Common myeloid progenitor, CD34-positive (primary cell): ENCODE results near the gene WWTR1.

Experiments
- CTCF ChIA-PET: fragments of 350-600 bp; sonication (Branson Sonifier 250); formaldehyde crosslinking; loops from one replicate; lab custom pipeline; 2021; ENCODE audit warnings: antibody characterized with exemption; lab: Charles Lee
- POLR2A ChIA-PET: fragments of 350-600 bp; sonication (Branson Sonifier 250); formaldehyde crosslinking; loops from one replicate; lab custom pipeline; 2021; ENCODE audit warnings: antibody characterized with exemption; lab: Charles Lee
- DNase-seq, 3 donors: peaks; one replicate each; pipeline versions ENCODE4 v3.0.0 to v3.0.0-alpha.2; 2013
- H3K27ac ChIP-seq, 2 experiments: 1 replicate in 1 of 2; 2 replicates in 1 of 2; pipeline ENCODE4 v1.7.0; 2013; ENCODE audit warnings: inconsistent platforms in 2 of 2, low read length in 2 of 2, mild to moderate bottlenecking in 2 of 2, low read depth in 1 of 2, moderate library complexity in 1 of 2; ENCODE audit not compliant: severe bottlenecking in 2 of 2, insufficient read depth in 1 of 2, poor library complexity in 1 of 2
- H3K27me3 ChIP-seq, 5 experiments: replicated peaks in 2 of 5; 1 replicate in 3 of 5; 2 replicates in 2 of 5; pipeline versions ENCODE4 v1.6.1 to v1.7.0; 2013; ENCODE audit warnings: low read length in 4 of 5, mild to moderate bottlenecking in 2 of 5, moderate library complexity in 2 of 5, inconsistent platforms in 1 of 5; ENCODE audit not compliant: insufficient read depth in 5 of 5, control insufficient read depth in 4 of 5
- H3K36me3 ChIP-seq, 4 experiments: 1 replicate in 2 of 4; 2 replicates in 2 of 4; pipeline versions ENCODE4 v1.6.1 to v1.7.0; 2013; ENCODE audit warnings: low read length in 3 of 4, control low read depth in 1 of 4, mild to moderate bottlenecking in 1 of 4; ENCODE audit not compliant: control insufficient read depth in 4 of 4, insufficient read depth in 4 of 4
- H3K4me1 ChIP-seq, 4 experiments: 1 replicate in 3 of 4; 2 replicates in 1 of 4; pipeline versions ENCODE4 v1.6.1 to v1.7.1; 2013; ENCODE audit warnings: low read length in 3 of 4, mild to moderate bottlenecking in 3 of 4, control low read depth in 1 of 4, inconsistent platforms in 1 of 4, moderate library complexity in 1 of 4; ENCODE audit not compliant: control insufficient read depth in 4 of 4, insufficient read depth in 4 of 4; ENCODE audit errors: control extremely low read depth in 1 of 4
- H3K4me3 ChIP-seq, 7 experiments: 1 replicate in 4 of 7; 2 replicates in 3 of 7; pipeline versions ENCODE4 v1.5.1 to v1.7.0; 2013; ENCODE audit warnings: mild to moderate bottlenecking in 7 of 7, low read length in 6 of 7, moderate library complexity in 6 of 7, inconsistent platforms in 2 of 7, low read depth in 2 of 7, control low read depth in 1 of 7; ENCODE audit not compliant: insufficient read depth in 4 of 7, control insufficient read depth in 1 of 7; ENCODE audit errors: extremely low read depth in 1 of 7
- H3K9me3 ChIP-seq, 5 experiments: 1 replicate in 4 of 5; 2 replicates in 1 of 5; pipeline versions ENCODE4 v1.6.1 to v1.7.1; 2013; ENCODE audit warnings: low read length in 4 of 5, mild to moderate bottlenecking in 2 of 5, inconsistent platforms in 1 of 5, low read depth in 1 of 5, moderate library complexity in 1 of 5; ENCODE audit not compliant: control insufficient read depth in 4 of 5, insufficient read depth in 2 of 5; ENCODE audit errors: control extremely low read depth in 1 of 5
- WGBS: methylation state at CpG from one replicate; pipeline ENCODE4 v1.1.5; 2013; ENCODE audit not compliant: insufficient coverage; 5-methylcytosine and 5-hydroxymethylcytosine counted together

The WWTR1 gene

GRCh38 chr3:149497966-149498670 lies 159.7 kb downstream of the WWTR1 start:
- Histone ChIP-seq H3K27me3 (no peaks in the 10 kb centered on the region), H3K36me3 (no peaks in the 10 kb centered on the region), H3K4me3 (no peak overlapping the region), H3K4me1 (peaks cover 0 to 2% (median 0%) of the 10 kb centered on the region in 4 experiments), H3K9me3 (no peaks in the 10 kb centered on the region), H3K27ac (no peak overlapping the region)
- DNase-seq: no peak
- CTCF ChIA-PET: interaction anchor here (0.8 to 1.9 kb wide), 5 partner anchors 8 to 268 kb away, joined by 3 to 7 read pairs (median 3); no protein-coding TSS in a partner anchor
- POLR2A ChIA-PET: no interaction called here
- WGBS: 75% methylated on average over 4 of the region's 4 CpGs

GRCh38 chr3:149496891-149497290 lies 160.9 kb downstream of the WWTR1 start:
- Histone ChIP-seq H3K4me3 (no peak overlapping the region), H3K36me3 (no peaks in the 10 kb centered on the region), H3K9me3 (no peaks in the 10 kb centered on the region), H3K4me1 (peaks cover 0 to 2% (median 0%) of the 10 kb centered on the region in 4 experiments), H3K27me3 (no peaks in the 10 kb centered on the region), H3K27ac (no peak overlapping the region)
- 100% methylated on average over 2 of the region's 4 CpGs for WGBS
- ChIA-PET POLR2A (no interaction called here), CTCF (interaction anchor here (0.8 to 1.0 kb wide), 3 partner anchors 8 to 16 kb away, joined by 3 read pairs; no protein-coding TSS in a partner anchor)
- no peak for DNase-seq

- H3K27ac ChIP-seq: no peak overlapping the region
- no peak overlapping the region for H3K4me3 ChIP-seq
- no peaks in the 10 kb centered on the region for H3K9me3 ChIP-seq
- no peaks in the 10 kb centered on the region for H3K27me3 ChIP-seq
- CTCF ChIA-PET: interaction anchor here (0.7 to 4.0 kb wide), 11 partner anchors 8 to 276 kb away, joined by 3 to 20 read pairs (median 5); no protein-coding TSS in a partner anchor
- peaks cover 0 to 2% (median 0%) of the 10 kb centered on the region in 4 experiments for H3K4me1 ChIP-seq
- DNase-seq: no peak
- H3K36me3 ChIP-seq: no peaks in the 10 kb centered on the region
- WGBS: 100% methylated on average over 5 of the region's 6 CpGs
- POLR2A ChIA-PET: interaction anchor here (0.5 kb wide), 1 partner anchor 985 kb away, joined by 3 read pairs; no protein-coding TSS in a partner anchor
Measured at GRCh38 chr3:149495581-149496125, 162.2 kb downstream of the WWTR1 start.

- ChIA-PET CTCF (interaction anchor here (0.9 to 4.0 kb wide), 12 partner anchors 8 to 276 kb away, joined by 3 to 20 read pairs (median 5); no protein-coding TSS in a partner anchor), POLR2A (no interaction called here)
- Histone ChIP-seq H3K36me3 (no peaks in the 10 kb centered on the region), H3K4me1 (peaks cover 0 to 2% (median 0%) of the 10 kb centered on the region in 4 experiments), H3K4me3 (no peak overlapping the region), H3K27ac (no peak overlapping the region), H3K9me3 (no peaks in the 10 kb centered on the region), H3K27me3 (no peaks in the 10 kb centered on the region)
- DNase-seq: peak in 1 of 3 donors; percentile 34
- 95% methylated on average over 4 of the region's 6 CpGs for WGBS
Measured at GRCh38 chr3:149494759-149495580, 162.9 kb downstream of the WWTR1 start.

GRCh38 chr3:149494022-149494758 lies 163.6 kb downstream of the WWTR1 start:
- Histone ChIP-seq H3K27ac (no peak overlapping the region), H3K27me3 (no peaks in the 10 kb centered on the region), H3K4me1 (peaks cover 0 to 2% (median 0%) of the 10 kb centered on the region in 4 experiments), H3K4me3 (no peak overlapping the region), H3K9me3 (no peaks in the 10 kb centered on the region), H3K36me3 (no peaks in the 10 kb centered on the region)
- WGBS: 36% methylated on average over 7 of the region's 11 CpGs
- peak; percentile 70 to 82 (median 74) for DNase-seq
- ChIA-PET POLR2A (no interaction called here), CTCF (interaction anchor here (0.6 to 4.0 kb wide), 15 partner anchors 9 to 672 kb away, joined by 3 to 20 read pairs (median 4); no protein-coding TSS in a partner anchor)

GRCh38 chr3:149493315-149494021 lies 164.4 kb downstream of the WWTR1 start:
- H3K4me3 ChIP-seq: no peak overlapping the region
- no peaks in the 10 kb centered on the region for H3K36me3 ChIP-seq
- ChIA-PET CTCF (interaction anchor here (0.6 to 4.0 kb wide), 13 partner anchors 9 to 671 kb away, joined by 3 to 20 read pairs (median 3); no protein-coding TSS in a partner anchor), POLR2A (no interaction called here)
- DNase-seq: no peak
- H3K9me3 ChIP-seq: no peaks in the 10 kb centered on the region
- no peak overlapping the region for H3K27ac ChIP-seq
- H3K27me3 ChIP-seq: no peaks in the 10 kb centered on the region
- peaks cover 0 to 2% (median 0%) of the 10 kb centered on the region in 4 experiments for H3K4me1 ChIP-seq
- WGBS: 93% methylated on average over 8 of the region's 8 CpGs
